ENCODE measurements around the gene PTGIR. TPM values are rescaled to one million over a fixed set of nuclear protein-coding genes. Genes with fewer than 3 reads are reported as not detected.

The PTGIR gene
- total RNA-seq, 4 donors from 2014 or later = 9.0 to 21.9 (median 12.7) TPM

- WGBS, 2 donors = 5 to 12% methylated on average over 20 to 28 of the region's 28 CpGs
- peak in 1 of 2 donors; percentile 34 for DNase-seq
Measured at GRCh38 chr19:46659151-46660007, 34.5 kb upstream of the PTGIR start.

DNA sequence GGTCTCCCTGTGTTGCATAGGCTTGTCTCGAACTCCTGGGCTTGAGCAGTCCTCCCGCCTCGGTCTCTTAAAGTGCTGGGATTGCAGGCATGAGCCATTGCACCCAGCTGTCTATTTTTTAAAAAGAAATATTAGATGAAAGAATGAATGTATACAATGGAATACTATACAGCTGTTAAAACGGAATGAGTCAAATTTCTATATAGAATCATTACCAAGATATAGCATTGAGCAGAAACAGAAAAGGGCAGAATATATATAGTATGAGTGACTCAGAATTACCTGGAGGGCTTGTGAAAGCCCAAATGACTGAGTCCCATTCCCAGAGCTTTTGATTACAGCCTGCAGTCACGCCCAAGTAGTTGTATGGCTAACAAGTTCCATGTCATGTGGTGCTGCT is 31.7 kb upstream of the PTGIR start:
- intact Hi-C loops (cut with DNase I) = no loop called here

More at GRCh38 chr19:46659151-46660007, 34.5 kb upstream of the PTGIR start:
- Histone ChIP-seq H3K27me3 (no peaks in the 10 kb centered on the region), H3K27ac (no peak overlapping the region), H3K4me3 (replicated peaks in 1 of 3) (no peak overlapping the region), H3K4me1 (peaks cover 19 to 20% of the 10 kb centered on the region in 2 donors), H3K36me3 (no peaks in the 10 kb centered on the region), H3K9me3 (no peaks in the 10 kb centered on the region)
- no peak for TF ChIP-seq POLR2A (IDR thresholded peaks at IDR 0.05)
- TF ChIP-seq, protein P1, sequence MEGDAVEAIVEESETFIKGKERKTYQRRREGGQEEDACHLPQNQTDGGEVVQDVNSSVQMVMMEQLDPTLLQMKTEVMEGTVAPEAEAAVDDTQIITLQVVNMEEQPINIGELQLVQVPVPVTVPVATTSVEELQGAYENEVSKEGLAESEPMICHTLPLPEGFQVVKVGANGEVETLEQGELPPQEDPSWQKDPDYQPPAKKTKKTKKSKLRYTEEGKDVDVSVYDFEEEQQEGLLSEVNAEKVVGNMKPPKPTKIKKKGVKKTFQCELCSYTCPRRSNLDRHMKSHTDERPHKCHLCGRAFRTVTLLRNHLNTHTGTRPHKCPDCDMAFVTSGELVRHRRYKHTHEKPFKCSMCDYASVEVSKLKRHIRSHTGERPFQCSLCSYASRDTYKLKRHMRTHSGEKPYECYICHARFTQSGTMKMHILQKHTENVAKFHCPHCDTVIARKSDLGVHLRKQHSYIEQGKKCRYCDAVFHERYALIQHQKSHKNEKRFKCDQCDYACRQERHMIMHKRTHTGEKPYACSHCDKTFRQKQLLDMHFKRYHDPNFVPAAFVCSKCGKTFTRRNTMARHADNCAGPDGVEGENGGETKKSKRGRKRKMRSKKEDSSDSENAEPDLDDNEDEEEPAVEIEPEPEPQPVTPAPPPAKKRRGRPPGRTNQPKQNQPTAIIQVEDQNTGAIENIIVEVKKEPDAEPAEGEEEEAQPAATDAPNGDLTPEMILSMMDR (IDR thresholded peaks at IDR 0.05) = no peak
- intact Hi-C loops (cut with DNase I) = loop anchor here (5.0 kb wide), 3 partner anchors 42 to 132 kb away; partner anchors contain the start of gene CALM3

GRCh38 chr19:46654621-46655152 is 29.8 kb upstream of the PTGIR start:
- Histone ChIP-seq H3K4me3 (replicated peaks in 1 of 3) (no peak overlapping the region), H3K27ac (no peak overlapping the region), H3K36me3 (no peaks in the 10 kb centered on the region), H3K9me3 (no peaks in the 10 kb centered on the region), H3K27me3 (no peaks in the 10 kb centered on the region), H3K4me1 (peaks cover 4 to 5% of the 10 kb centered on the region in 2 donors)
- 62 to 65% methylated on average over 13 to 16 of the region's 16 CpGs for WGBS, 2 donors
- intact Hi-C loops (cut with DNase I) = no loop called here
- no peak for DNase-seq
- TF ChIP-seq, protein P1 (IDR thresholded peaks at IDR 0.05) = no peak
- TF ChIP-seq POLR2A (IDR thresholded peaks at IDR 0.05) = no peak

More for the DNA sequence above, 31.7 kb upstream of the PTGIR start:
- no peaks in the 10 kb centered on the region for H3K36me3 ChIP-seq
- H3K27me3 ChIP-seq = no peaks in the 10 kb centered on the region
- no peak overlapping the region for H3K27ac ChIP-seq
- no peaks in the 10 kb centered on the region for H3K9me3 ChIP-seq
- TF ChIP-seq POLR2A (IDR thresholded peaks at IDR 0.05) = no peak
- TF ChIP-seq, protein P1 (IDR thresholded peaks at IDR 0.05) = no peak
- peaks cover 15 to 17% of the 10 kb centered on the region in 2 donors for H3K4me1 ChIP-seq
- H3K4me3 ChIP-seq (replicated peaks in 1 of 3) = no peak overlapping the region
- WGBS, 2 donors = 92 to 96% methylated on average over 5 of the region's 5 CpGs
- no peak for DNase-seq

DNA sequence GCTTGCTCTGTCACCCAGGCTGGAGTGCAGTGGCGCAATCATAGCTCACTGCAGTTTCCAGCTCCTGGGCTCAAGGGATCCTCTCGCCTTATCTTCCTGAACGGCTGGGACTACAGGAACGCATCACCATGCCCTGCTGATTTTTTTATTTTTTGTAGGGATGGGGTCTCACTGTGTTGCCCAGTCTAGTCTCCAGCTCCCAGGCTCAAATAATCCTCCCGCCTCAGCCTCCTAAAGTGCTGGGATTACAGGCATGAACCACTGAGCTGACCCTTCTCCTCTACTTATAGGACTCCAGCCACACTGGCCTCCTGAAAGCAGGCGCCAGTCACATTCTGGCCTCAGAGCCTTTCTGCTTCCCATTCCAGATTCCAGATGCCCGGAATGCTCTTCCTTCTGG is 25.6 kb upstream of the PTGIR start:
- Histone ChIP-seq H3K27me3 (peaks cover 4% of the 10 kb centered on the region), H3K36me3 (no peaks in the 10 kb centered on the region), H3K4me1 (no peaks in the 10 kb centered on the region), H3K27ac (no peak overlapping the region), H3K9me3 (no peaks in the 10 kb centered on the region), H3K4me3 (replicated peaks in 1 of 3) (no peak overlapping the region)
- intact Hi-C loops (cut with DNase I) = no loop called here
- TF ChIP-seq POLR2A (IDR thresholded peaks at IDR 0.05) = no peak
- TF ChIP-seq, protein P1 (IDR thresholded peaks at IDR 0.05) = no peak
- no peak for DNase-seq
- WGBS, 2 donors = 89 to 91% methylated on average over 7 of the region's 7 CpGs
